Endometrial microvascular endothelial cells (primary cell): ENCODE data around the gene IFTAP. TPM values are rescaled to one million over a fixed set of nuclear protein-coding genes. Genes with fewer than 3 reads are reported as not detected.
"Not testable (repeated sequence)": the region's sequence is repeated elsewhere in the genome, so short reads cannot be mapped to it uniquely, and the experiment has no call there.

Source experiments
- in situ Hi-C: cut with HindIII; loops from 2 replicates; pipeline ENCODE4 v1.10.0; 2017; ENCODE audit warnings: low sequenced_read_pairs, low pct_unique_long_range_greater_than_20kb; ENCODE audit errors: inconsistent ontology term
- total RNA-seq: library from RNA; depleted of rRNA; stranded (reverse); fragments of >200 nt; gene quantifications from one replicate; pipeline ENCODE4 v1.2.3, GENCODE V29; 2015; ENCODE audit errors: inconsistent ontology term

IFTAP gene
- total RNA-seq, 1 donor from 2014 or later = 38.7 TPM

DNA sequence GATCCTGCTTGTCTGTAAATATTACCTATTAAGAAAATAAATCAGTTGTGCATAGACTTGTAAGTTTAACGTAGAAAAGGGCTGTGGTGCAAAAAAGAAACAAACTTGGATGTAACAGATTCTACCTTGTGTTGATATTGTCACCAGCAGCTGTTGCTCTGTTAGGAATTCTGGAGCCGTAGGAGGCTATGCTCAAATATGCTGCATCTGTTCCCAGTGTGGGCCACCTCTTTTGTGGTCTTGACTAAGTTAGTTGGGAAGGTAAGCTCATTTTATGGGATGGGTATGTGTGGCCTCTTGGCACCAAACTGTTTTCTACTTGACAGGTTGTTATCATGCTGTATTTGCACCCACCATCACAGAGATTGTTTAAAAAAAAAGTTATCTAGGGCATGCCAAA is 33.2 kb downstream of the IFTAP start:
- in situ Hi-C loops = no loop called here

DNA sequence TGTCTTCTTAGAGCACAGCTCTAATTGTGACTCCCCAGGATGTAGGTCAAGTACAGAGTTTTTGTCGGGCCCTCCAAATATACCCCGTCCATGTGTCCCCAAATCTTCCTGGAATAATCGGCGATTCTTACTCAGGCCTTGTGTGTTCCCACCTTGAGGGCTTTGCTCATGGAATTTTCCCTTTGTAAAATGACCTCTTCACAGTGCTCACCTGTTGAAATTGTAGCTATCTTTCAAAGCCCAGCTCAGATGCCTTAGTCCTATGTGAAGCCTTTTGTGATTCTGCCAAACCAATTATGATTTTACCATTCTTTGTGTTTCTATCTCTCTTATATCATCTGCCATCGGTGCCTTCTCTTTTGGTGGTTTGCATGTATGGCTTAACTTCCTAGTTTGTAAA is 33.8 kb downstream of the IFTAP start:
- in situ Hi-C loops = no loop called here

GRCh38 chr11:36628765-36629244 is 34.5 kb downstream of the IFTAP start:
- in situ Hi-C loops = no loop called here

DNA sequence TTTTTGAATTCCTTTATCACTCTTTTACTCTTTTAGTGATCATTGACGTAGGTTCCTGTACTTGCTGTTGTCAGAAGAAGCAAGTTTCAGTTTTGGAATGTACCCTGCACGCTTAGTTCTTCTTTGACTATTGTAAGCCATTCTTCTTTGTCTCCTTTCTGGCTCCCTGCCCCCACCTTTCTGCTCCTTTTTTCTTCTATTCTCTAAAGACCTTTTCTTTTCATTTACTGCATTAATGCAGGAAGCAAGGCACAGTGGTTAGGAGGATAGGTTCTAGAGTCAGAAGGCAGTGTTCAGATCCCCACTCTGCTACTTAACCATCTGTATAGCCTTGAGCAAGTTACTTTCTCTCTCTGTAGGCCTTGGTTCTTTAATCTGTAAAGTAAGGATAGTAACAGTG is 37.5 kb downstream of the IFTAP start:
- in situ Hi-C loops = no loop called here

- in situ Hi-C loops = no loop called here
Observed at GRCh38 chr11:36635066-36635862, 41.0 kb downstream of the IFTAP start.

DNA sequence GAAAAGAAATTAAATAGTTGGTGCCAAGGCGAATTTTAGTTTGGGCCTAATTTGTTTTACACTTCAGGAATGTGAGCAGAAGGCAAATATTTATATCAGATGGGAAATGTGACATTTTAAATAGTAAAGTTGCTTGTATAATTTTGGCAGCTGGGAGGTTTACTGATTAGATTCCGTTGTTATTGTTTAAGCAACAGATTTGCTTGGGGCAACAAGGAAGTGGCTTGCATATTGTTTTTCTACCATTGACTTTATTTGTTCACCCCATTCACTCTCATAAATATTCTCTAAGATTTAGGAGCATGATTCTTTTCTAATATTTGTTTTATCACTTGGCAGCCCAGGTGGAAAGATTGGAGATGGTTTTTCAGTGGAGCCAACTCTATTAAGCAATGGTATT is 44.3 kb downstream of the IFTAP start:
- in situ Hi-C loops = no loop called here

DNA sequence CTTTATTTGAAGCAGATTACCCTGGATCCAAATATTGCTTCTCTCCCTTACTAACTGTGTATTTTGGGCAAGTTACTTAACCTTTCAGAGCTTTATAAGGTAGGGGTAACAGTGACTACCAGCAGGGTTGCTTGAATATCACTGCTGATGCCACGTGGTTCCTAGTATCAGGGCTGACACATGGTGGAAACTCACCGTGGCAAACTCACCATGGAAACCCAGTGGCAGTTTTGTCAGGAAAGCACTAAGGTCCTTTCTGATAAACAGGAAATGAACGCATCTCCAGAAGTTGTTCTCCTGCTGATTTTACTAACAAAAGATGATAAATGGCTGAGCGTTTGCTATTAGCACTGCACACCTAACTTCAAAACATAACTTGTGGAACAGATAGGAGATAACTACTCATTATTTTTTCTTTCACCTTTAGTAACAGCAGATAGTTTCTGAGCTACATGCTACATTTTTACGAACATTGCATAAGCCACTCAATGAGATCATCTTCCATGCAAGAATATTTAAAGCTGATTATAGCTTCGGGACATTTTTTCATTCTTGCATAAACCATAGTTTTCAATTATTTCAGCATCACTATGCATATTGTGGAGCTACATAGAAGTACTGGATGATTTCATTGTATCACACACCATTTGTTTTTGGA is 63.4 kb downstream of the IFTAP start:
- in situ Hi-C loops = no loop called here

DNA sequence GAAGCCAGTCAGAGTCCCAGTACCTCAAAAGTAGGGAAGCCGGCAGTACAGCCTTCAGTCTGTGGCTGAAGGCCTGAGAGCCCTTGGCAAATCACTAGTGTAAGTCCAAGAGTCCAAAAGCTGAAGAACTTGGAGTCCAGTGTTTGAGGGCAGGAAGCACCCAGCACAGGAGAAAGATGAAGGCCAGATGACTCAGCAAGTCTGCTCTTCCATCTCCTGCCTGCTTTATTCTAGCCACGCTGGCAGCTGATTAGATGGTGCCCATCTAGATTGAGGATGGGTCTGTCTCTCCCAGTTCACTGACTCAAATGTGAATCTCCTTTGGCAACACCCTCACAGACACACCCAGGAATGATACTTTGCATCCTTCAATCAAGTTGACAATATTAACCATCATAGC is 67.1 kb downstream of the IFTAP start:
- in situ Hi-C loops = not testable (repeated sequence)

- in situ Hi-C loops = no loop called here
Observed at GRCh38 chr11:36672815-36673450, 78.6 kb downstream of the IFTAP start.

GRCh38 chr11:36679547-36679946 is 85.2 kb downstream of the IFTAP start:
- in situ Hi-C loops = not testable (repeated sequence)

GRCh38 chr11:36683818-36684217 is 89.5 kb downstream of the IFTAP start:
- in situ Hi-C loops = no loop called here

DNA sequence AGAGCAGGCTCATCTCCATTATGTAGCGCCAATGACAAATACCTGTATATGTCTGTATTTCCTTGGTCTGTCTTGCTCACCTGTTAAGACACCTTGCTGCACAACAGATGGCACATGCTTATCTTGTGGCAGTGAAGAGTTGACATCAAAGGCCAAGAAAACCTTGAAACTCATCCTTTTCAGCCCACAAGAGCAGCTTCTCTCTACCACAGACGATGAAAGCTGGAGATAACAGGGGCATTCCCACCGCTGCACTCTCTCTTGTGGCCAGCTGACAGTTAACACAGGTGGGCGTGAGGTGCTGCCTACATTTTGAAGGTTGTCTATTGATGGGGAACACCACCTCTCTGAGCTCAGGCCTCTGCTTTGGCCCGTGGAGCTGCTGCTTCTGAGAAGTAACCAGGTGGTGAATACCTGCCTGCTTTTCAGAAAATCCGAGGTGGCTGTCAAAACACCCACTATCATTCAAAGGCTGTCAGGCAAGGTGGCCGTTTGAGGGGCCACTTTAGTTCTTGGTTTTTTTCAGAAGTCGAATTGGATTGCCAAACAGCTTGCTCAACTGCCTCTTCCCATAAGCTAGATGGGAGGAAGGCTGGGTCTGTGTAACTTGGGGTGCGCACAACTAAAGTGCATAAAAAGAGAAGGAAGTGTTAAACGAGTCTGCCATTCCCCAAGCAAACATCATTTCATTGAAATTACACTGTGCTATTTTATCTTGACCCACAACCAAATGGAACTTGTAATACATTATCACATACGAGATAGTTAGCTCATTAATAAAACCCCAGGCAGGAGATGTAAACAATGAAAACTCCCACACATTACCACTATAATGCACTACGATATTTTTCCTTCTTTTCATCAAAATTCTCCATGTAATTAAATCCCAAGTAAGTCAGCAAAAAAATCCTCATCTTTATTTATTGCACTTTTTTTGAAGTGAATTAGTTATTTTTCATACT is 90.8 kb downstream of the IFTAP start:
- in situ Hi-C loops = no loop called here

GRCh38 chr11:36688132-36688531 is 93.8 kb downstream of the IFTAP start:
- in situ Hi-C loops = no loop called here

DNA sequence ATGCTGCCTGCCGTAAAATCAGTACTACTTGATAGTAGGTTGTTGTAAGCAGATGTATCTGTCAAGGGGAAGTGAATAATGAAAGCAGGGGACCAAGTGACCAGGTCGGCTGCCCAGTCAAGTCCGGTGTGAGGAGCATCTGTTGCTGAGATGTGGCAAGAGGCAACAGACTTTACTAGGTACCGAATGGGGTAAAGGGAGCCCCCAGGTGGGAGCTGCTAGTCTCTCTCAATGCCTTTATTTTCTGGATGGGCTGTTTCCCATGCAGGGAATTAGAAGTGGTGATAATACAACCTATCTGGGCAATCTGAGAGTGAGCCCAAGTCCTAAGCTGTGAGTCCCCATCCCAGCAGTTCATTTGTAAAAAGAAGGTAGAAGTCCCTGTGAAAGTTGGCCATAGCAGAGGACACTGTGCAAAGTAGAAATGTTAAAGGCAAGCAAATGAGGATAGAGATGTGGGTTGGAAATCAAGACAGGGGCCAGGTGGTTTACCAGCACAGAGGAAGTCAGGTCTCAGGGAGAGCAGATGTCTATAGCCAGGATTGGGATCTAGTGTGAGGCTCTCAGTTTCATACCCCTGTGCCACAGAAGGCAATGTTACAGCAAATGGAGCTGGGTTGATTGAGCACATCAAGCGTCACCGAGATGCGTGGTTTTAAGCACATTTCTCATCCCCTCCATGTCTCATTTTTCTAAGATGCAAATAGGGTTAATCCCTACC is 94.4 kb downstream of the IFTAP start:
- in situ Hi-C loops = no loop called here

- in situ Hi-C loops = no loop called here
Observed at GRCh38 chr11:36689442-36689841, 95.1 kb downstream of the IFTAP start.

DNA sequence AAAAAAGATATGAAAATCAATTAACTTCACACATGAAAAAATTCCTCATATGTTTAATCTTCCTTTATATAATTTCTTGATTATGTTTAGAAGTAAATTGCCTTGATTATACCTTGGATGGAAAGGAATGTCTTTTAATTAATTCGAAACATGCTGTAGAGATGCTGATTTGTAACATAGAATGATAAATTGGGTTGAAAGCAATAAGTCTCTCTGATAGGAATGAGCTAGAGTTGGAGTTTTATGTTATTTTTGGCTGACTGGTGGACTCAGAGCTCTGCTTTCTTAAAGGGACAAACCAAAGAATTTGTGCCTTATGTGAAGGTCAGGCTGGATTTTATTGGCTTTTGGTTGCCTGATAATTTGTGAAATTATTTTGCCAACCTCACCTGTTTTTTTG is 98.4 kb downstream of the IFTAP start:
- in situ Hi-C loops = no loop called here

- in situ Hi-C loops = no loop called here
Observed at GRCh38 chr11:36693139-36693843, 99.0 kb downstream of the IFTAP start.

GRCh38 chr11:36695111-36695510 is 100.8 kb downstream of the IFTAP start:
- in situ Hi-C loops = no loop called here
